CD14-positive monocyte (primary cell): Measurements from ENCODE around the gene THRSP. TPM values are rescaled to one million over a fixed set of nuclear protein-coding genes. Genes with fewer than 3 reads are reported as not detected.

ENCODE experiments used
- DNase-seq, 3 donors: peaks; one replicate each; pipeline ENCODE4 v3.0.0-alpha.2; 2011 to 2022
- H2AFZ ChIP-seq: 2 replicates; pipeline ENCODE4 v1.6.0; 2012; ENCODE audit warnings: mild to moderate bottlenecking, low read depth, low read length, inconsistent platforms; ENCODE audit not compliant: insufficient read depth, poor library complexity, severe bottlenecking
- H3K27ac ChIP-seq, 2 donors: 1 replicate in 1 of 2; 2 replicates in 1 of 2; pipeline ENCODE4 v1.5.1; 2012 to 2013; ENCODE audit warnings: low read length in 2 of 2, control low read depth in 1 of 2, inconsistent platforms in 1 of 2, low read depth in 1 of 2, mild to moderate bottlenecking in 1 of 2
- H3K27me3 ChIP-seq, 2 donors: one replicate each; pipeline versions ENCODE4 v1.6.0 to v1.6.1; 2011 to 2013; ENCODE audit warnings: low read length in 2 of 2; ENCODE audit not compliant: control insufficient read depth in 2 of 2, insufficient read depth in 2 of 2
- H3K36me3 ChIP-seq, 2 donors: replicated peaks in 1 of 2; 1 replicate in 1 of 2; 2 replicates in 1 of 2; pipeline versions ENCODE4 v1.5.1 to v1.6.1; 2012 to 2013; ENCODE audit warnings: low read length in 2 of 2, control low read depth in 1 of 2, inconsistent platforms in 1 of 2, mild to moderate bottlenecking in 1 of 2; ENCODE audit not compliant: insufficient read depth in 2 of 2, control insufficient read depth in 1 of 2
- H3K4me1 ChIP-seq, 2 donors: 1 replicate in 1 of 2; 2 replicates in 1 of 2; pipeline versions ENCODE4 v1.5.1 to v1.6.1; 2012 to 2013; ENCODE audit warnings: low read length in 2 of 2, control low read depth in 1 of 2, inconsistent platforms in 1 of 2, mild to moderate bottlenecking in 1 of 2, moderate library complexity in 1 of 2; ENCODE audit not compliant: insufficient read depth in 2 of 2, control insufficient read depth in 1 of 2
- H3K4me2 ChIP-seq: replicated peaks from 2 replicates; pipeline ENCODE3; 2012; ENCODE audit warnings: low read length, moderate library complexity, mild to moderate bottlenecking; ENCODE audit not compliant: poor library complexity, severe bottlenecking; ENCODE audit errors: extremely low read depth
- H3K4me3 ChIP-seq, 3 experiments: fragments of 200-600 bp in 1 of 3; sonication (generic) in 1 of 3; replicated peaks in 1 of 3; 1 replicate in 2 of 3; 2 replicates in 1 of 3; pipeline ENCODE4 v1.5.1; 2011 to 2013; ENCODE audit warnings: low read length in 3 of 3, mild to moderate bottlenecking in 3 of 3, control low read depth in 2 of 3, low read depth in 2 of 3, inconsistent platforms in 1 of 3, moderate library complexity in 1 of 3
- H3K79me2 ChIP-seq: 2 replicates; pipeline ENCODE4 v1.6.0; 2012; ENCODE audit warnings: mild to moderate bottlenecking, control low read depth, inconsistent platforms, low read length, moderate library complexity; ENCODE audit not compliant: insufficient read depth
- H3K9ac ChIP-seq: 2 replicates; pipeline ENCODE4 v1.6.0; 2017; ENCODE audit warnings: low read length, mild to moderate bottlenecking; ENCODE audit not compliant: insufficient read depth, poor library complexity, severe bottlenecking
- H3K9me3 ChIP-seq, 2 donors: replicated peaks in 1 of 2; 1 replicate in 1 of 2; 2 replicates in 1 of 2; pipeline versions ENCODE4 v1.5.1 to v1.6.1; 2012 to 2013; ENCODE audit warnings: low read length in 2 of 2, control low read depth in 1 of 2; ENCODE audit not compliant: control insufficient read depth in 1 of 2, insufficient read depth in 1 of 2
- H4K20me1 ChIP-seq: 2 replicates; pipeline ENCODE4 v1.6.0; 2012; ENCODE audit warnings: mild to moderate bottlenecking, low read length, control low read depth, moderate library complexity; ENCODE audit not compliant: insufficient read depth
- H3K27ac Mint-ChIP-seq, 7 donors: one replicate each; pipeline ENCODE4 v1.8.0; 2020; ENCODE audit warnings: mild to moderate bottlenecking in 7 of 7, mixed read lengths in 7 of 7, moderate library complexity in 6 of 7, inconsistent platforms in 2 of 7
- H3K27me3 Mint-ChIP-seq, 3 donors: one replicate each; pipeline ENCODE4 v1.8.0; 2021 to 2022; ENCODE audit warnings: low read depth in 3 of 3, mild to moderate bottlenecking in 3 of 3, mixed read lengths in 3 of 3, moderate library complexity in 3 of 3, inconsistent platforms in 1 of 3
- H3K36me3 Mint-ChIP-seq, 2 donors: one replicate each; pipeline ENCODE4 v1.8.0; 2020; ENCODE audit warnings: mixed read lengths in 2 of 2, inconsistent platforms in 1 of 2, mild to moderate bottlenecking in 1 of 2
- H3K4me1 Mint-ChIP-seq: one replicate; pipeline ENCODE4 v1.8.0; 2020; ENCODE audit warnings: mild to moderate bottlenecking, mixed read lengths
- H3K4me3 Mint-ChIP-seq, 2 donors: one replicate each; pipeline ENCODE4 v1.8.0; 2020; ENCODE audit warnings: mild to moderate bottlenecking in 2 of 2, mixed read lengths in 2 of 2, moderate library complexity in 1 of 2
- H3K9me3 Mint-ChIP-seq, 7 donors: one replicate each; pipeline ENCODE4 v1.8.0; 2020 to 2022; ENCODE audit warnings: mixed read lengths in 7 of 7, mild to moderate bottlenecking in 6 of 7, moderate library complexity in 6 of 7, inconsistent platforms in 2 of 7
- WGBS: methylation state at CpG from one replicate; pipeline ENCODE4 v1.1.5; 2013; ENCODE audit warnings: missing lambda C conversion rate; ENCODE audit not compliant: insufficient coverage; 5-methylcytosine and 5-hydroxymethylcytosine counted together
- intact Hi-C, 2 donors: fragments of 100-400 bp; cut with micrococcal nuclease; formaldehyde crosslinking; loops; one replicate each; pipeline versions ENCODE4 v1.15.0 to v1.15.1; 2023
- polyA plus RNA-seq, 3 donors: library from polyadenylated mRNA; depleted of rRNA in 1 of 3; unstranded in 2 of 3; stranded (reverse) in 1 of 3; fragments of 300-500 nt in 2 of 3; fragments of >200 nt in 1 of 3; fragmentation: Illumina TruSeq in 2 of 3; gene quantifications; 1 replicate in 2 of 3; 2 replicates in 1 of 3; pipeline ENCODE4 v1.2.3, GENCODE V29; 2012 to 2021
- TF ChIP-seq, protein P1 (sequence below): fragments of 200-600 bp; IDR thresholded peaks from one replicate; pipeline ENCODE4 v1.8.0; 2022; ENCODE audit warnings: antibody characterized with exemption, mild to moderate bottlenecking

The THRSP gene
- polyA plus RNA-seq, 3 donors = not detected

- Histone ChIP-seq H2AFZ (no peak overlapping the region), H3K4me3 (no peak overlapping the region), H3K9me3 (no peaks in the 10 kb centered on the region), H3K27me3 (no peaks in the 10 kb centered on the region), H3K79me2 (no peaks in the 10 kb centered on the region), H3K9ac (no peak overlapping the region), H3K27ac (no peak overlapping the region), H3K4me2 (no peak overlapping the region), H3K4me1 (no peaks in the 10 kb centered on the region), H4K20me1 (no peaks in the 10 kb centered on the region), H3K36me3 (peaks cover 36 to 74% of the 10 kb centered on the region in 2 donors)
- no peaks in the 10 kb centered on the region for H3K4me1 Mint-ChIP-seq
- intact Hi-C loops = no loop called here
- no peak overlapping the region for H3K4me3 Mint-ChIP-seq
- H3K36me3 Mint-ChIP-seq = peaks cover 46 to 65% of the 10 kb centered on the region in 2 donors
- TF ChIP-seq, protein P1, sequence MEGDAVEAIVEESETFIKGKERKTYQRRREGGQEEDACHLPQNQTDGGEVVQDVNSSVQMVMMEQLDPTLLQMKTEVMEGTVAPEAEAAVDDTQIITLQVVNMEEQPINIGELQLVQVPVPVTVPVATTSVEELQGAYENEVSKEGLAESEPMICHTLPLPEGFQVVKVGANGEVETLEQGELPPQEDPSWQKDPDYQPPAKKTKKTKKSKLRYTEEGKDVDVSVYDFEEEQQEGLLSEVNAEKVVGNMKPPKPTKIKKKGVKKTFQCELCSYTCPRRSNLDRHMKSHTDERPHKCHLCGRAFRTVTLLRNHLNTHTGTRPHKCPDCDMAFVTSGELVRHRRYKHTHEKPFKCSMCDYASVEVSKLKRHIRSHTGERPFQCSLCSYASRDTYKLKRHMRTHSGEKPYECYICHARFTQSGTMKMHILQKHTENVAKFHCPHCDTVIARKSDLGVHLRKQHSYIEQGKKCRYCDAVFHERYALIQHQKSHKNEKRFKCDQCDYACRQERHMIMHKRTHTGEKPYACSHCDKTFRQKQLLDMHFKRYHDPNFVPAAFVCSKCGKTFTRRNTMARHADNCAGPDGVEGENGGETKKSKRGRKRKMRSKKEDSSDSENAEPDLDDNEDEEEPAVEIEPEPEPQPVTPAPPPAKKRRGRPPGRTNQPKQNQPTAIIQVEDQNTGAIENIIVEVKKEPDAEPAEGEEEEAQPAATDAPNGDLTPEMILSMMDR = no peak
- DNase-seq = no peak
- H3K27ac Mint-ChIP-seq = no peak overlapping the region
- no peaks in the 10 kb centered on the region for H3K27me3 Mint-ChIP-seq
- 100% methylated on average over 3 of the region's 5 CpGs for WGBS
- H3K9me3 Mint-ChIP-seq = no peaks in the 10 kb centered on the region
Measured at GRCh38 chr11:78110351-78110750, 46.7 kb downstream of the THRSP start.

- no peak for DNase-seq
- intact Hi-C loops = no loop called here
- Mint-ChIP-seq H3K4me1 (no peaks in the 10 kb centered on the region), H3K36me3 (peaks cover 46 to 65% of the 10 kb centered on the region in 2 donors), H3K4me3 (no peak overlapping the region), H3K27ac (no peak overlapping the region), H3K9me3 (no peaks in the 10 kb centered on the region), H3K27me3 (no peaks in the 10 kb centered on the region)
- H3K4me1 ChIP-seq = no peaks in the 10 kb centered on the region
- no peak overlapping the region for H3K9ac ChIP-seq
- no peak overlapping the region for H3K4me2 ChIP-seq
- peaks cover 38 to 71% of the 10 kb centered on the region in 2 donors for H3K36me3 ChIP-seq
- TF ChIP-seq, protein P1 = no peak
- no peak overlapping the region for H3K4me3 ChIP-seq
- WGBS = no CpG with 5 or more reads among the region's 2 CpGs
- no peak overlapping the region for H2AFZ ChIP-seq
- H3K9me3 ChIP-seq = no peaks in the 10 kb centered on the region
- H4K20me1 ChIP-seq = no peaks in the 10 kb centered on the region
- no peaks in the 10 kb centered on the region for H3K27me3 ChIP-seq
- no peaks in the 10 kb centered on the region for H3K79me2 ChIP-seq
- no peak overlapping the region for H3K27ac ChIP-seq
Measured at GRCh38 chr11:78110830-78111229, 47.2 kb downstream of the THRSP start.
